NCI-H2171 treated with DMSO at 0.1 percent for 48 hours (cell line): Measurements from ENCODE around the gene UPK3A.
A peak's percentile ranks its signal among the peaks of the same experiment; 100 is the strongest.
"Not testable (repeated sequence)": the region's sequence is repeated elsewhere in the genome, so short reads cannot be mapped to it uniquely, and the experiment has no call there.

ENCODE experiments used
- DNase-seq: peaks from one replicate; lab custom pipeline; 2025; lab: John Stamatoyannopoulos, UW

UPK3A gene

DNA sequence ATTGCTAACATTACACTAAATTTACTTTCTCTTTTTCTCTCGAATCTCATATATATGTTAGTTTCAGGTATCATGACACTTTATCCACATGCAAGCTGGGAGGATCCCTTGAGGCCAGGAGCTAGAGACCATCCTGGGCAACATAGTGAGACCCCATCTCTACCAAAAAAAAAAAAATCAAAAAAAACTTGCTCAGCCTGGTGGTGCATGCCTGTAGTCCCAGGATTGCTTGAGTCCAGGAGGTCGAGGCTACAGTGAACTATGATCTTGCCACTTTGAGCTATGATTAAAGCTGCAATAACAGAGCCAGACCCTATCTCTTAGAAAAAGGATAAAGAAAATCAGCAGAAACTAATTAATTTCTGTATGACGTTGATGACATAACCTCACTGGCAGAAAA is 3.7 kb upstream of the UPK3A start:
- no peak for DNase-seq

DNA sequence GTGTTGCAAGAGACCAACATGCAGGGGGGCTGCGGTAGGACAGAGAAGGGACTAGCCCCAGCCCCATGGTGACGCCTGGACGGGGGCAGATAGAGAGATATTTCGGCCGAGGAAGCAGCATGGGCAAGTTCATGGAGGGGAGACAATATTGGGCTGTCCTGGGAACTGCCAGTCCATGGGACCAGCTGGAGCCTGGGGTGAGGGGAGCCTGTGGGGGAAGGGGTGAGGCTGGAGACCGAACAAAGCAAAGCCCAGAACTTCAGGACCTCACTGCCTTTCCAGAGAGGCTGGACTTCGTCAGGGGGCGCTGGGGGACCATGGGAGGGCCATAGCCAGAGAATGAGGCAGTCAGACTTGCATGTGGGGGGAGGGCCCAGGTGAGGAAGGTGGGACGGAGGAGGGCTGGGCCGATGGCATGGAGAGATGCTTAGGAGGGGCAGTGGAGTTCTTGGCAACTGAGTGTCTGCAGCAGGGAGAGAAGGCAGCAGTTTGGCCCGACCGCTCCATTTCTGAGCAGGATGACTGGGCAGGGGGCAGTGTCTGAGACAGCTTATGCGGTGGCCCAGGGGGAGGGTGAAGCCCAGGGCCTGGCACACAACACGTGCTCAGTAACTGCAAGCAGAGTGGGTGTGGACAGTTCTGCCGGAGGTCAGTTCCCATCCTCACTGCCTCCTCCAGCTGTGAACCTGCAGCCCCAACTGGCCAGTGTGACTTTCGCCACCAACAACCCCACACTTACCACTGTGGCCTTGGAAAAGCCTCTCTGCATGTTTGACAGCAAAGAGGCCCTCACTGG is 712 bp downstream of the UPK3A start:
- DNase-seq = no peak

DNA sequence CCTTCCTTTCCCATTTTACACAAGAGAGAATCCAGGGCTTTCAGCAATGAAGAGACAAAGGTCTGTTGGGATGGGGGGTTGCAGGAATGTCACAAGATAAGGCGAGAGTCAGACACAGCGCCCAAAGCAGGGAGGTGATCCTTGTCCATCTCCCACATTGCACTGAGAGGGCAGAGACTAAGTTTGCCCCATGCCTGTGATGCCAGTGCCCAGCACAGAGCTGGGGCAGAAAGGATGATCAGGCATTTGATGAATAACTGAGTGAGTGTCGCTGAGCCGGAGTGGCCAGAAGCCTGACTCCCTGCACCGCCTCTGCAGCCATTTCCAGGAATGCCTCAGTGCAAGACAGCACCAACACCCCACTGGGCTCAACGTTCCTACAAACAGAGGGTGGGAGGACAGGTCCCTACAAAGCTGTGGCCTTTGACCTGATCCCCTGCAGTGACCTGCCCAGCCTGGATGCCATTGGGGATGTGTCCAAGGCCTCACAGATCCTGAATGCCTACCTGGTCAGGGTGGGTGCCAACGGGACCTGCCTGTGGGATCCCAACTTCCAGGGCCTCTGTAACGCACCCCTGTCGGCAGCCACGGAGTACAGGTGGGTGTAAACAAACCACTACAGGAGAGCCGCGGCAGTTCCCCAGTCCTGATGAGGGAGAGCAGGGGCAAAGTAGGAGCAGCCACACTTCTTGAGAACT is 2.3 kb downstream of the UPK3A start:
- DNase-seq = no peak

DNA sequence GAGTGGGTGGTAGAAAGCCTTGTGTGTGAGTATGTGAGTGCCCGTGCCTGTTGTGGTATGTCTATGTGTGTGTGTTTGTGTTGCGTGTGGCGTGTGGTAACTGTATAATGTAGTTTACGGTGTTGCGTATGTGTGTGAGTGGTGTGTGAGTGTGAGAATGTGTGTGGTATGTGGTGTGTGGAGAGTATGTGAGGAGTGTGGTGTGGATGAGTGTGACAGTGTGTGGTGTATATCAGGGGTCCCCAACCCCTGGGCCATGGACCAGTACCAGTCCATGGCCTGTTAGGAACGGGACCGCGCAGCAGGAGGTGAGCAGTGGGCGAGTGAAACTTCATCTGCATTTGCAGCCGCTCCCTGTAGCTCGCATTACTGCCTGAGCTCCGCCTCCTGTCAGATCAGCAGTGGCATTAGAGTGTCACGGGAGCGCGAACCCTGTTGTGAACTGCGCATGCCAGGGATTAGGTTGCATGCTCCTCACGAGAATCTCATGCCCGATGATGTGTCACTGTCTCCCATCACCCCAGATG is 5.7 kb downstream of the UPK3A start:
- peak; percentile 94 for DNase-seq

DNA sequence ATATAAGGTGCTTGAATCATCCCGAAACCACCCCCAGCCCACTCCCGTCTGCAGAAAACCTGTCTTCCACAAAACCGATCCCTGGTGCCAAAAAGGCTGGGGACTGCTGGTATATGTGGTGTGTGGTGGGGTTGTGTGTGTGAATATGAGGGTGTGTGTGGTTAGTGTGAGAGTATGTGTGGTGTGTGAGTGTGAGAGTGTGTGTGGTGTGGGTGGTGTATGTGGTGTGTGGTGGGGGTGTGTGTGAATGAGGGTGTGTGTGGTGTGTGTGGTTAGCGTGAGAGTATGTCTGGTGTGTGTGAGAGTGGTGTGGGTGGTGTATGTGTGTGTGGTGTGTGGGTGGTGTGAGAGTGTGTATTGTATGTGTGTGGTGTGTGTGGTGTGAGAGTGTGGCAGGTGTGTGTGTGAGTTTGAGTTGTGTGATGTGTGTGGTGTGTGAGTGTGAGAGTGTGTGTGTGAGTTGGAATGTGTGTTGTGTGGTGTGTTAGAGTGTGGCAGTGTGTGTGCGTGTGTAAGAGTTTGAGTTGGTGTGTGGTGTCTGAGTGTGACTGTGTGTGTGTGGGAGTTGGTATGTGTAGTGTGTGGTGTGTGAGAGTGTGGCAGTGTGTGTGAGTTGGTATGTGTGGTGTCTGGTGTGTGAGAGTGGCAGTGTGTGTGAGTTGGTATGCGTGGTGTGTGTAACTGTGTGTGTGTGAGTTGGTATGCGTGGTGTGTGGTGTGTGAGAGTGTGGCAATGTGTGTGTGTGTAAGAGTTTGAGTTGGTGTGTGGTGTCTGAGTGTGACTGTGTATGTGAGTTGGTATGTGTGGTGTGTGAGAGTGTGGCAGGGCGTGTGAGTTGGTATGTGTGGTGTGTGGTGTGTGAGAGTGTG is 6.5 kb downstream of the UPK3A start:
- no peak for DNase-seq

DNA sequence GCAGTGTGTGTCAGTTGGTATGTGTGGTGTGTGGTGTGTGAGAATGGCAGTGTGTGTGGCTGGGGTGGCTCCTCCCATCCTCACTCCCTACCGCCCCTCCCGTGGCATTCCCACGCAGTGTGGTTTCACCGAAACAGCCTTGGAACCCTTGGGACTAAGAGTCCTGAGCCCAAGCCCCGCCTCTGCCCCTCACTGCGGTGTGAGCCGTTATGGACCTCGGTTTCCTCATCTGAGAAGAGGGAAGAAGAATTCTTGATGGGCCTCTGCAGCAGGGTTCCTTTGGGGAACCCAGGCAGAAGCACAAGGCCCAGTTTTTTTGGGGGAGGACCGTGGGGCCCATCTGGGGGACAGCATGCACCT is 7.2 kb downstream of the UPK3A start:
- no peak for DNase-seq

DNA sequence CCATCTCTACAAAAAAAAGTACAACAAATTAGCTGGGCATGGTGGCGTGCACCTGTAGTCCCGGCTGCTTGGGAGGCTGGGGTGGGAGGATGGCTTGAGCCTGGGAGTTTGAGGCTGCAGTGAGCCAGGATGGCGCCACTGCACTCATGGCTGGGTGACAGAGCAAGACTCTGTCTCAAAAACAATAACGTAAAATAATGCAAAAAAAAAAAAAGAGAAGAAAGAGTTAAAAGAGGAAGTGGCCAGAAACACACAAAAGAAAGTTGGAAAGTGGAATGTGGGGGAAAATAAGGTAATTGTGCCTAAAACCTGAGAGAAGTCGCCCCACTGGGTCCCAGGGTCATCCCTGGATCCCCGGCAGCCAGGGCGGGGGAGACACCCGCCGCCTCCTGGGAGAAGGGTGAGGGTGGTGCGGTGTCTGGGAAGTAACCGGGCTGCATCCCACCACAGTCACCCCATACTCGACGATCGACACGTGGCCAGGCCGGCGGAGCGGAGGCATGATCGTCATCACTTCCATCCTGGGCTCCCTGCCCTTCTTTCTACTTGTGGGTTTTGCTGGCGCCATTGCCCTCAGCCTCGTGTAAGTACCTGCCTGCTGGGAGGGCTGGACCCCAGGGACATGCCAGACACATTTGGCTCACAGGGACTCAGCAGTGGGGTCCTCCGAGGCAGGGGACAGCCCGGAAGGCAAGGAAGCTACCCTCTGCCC is 8.1 kb downstream of the UPK3A start:
- no peak for DNase-seq

DNA sequence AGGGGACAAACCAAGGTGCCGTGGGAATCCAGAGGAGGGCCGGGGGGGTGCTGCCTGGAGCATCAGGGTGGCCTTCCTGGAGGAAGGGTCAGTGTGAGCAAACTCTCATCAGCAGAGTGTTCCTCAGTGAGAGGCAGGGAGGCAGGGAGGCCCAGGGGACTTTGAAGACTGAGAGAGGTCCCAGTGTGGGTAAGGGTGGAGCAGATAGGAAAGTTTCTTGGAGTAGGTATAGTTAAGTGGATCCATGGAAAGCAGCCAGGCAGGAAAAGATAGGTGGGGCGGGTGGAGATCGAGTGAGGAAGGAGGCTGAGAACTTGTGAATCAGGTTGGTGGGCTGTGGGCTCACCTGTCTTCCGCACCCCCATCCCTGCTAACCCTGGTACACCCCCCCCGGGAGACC is 9.3 kb downstream of the UPK3A start:
- no peak for DNase-seq

DNA sequence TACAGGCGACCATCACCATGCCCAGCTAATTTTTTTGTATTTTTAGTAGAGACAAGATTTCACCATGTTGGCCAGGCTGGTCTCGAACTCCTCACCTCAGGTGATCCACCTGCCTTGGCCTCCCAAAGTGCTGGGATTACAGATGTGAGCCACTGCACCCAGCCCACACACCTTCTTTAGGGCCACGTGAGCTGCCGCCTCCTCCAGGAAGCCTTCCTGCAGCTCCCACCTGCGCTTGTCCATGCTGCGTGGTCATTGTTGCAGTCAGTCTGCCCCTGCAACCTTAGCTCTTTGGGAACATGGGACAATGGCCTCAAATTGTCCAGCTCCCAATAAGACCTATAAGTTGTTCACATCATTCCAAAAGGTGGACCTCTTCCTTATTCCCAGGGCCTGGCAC is 10.3 kb downstream of the UPK3A start:
- DNase-seq = not testable (repeated sequence)

DNA sequence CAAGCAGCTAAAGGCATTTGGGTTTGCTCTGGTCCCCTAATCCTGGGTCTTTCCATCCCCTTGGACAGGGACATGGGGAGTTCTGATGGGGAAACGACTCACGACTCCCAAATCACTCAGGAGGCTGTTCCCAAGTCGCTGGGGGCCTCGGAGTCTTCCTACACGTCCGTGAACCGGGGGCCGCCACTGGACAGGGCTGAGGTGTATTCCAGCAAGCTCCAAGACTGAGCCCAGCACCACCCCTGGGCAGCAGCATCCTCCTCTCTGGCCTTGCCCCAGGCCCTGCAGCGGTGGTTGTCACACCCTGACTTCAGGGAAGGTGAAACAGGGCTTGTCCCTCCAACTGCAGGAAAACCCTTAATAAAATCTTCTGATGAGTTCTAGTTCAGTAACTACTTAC is 10.7 kb downstream of the UPK3A start:
- no peak for DNase-seq

DNA sequence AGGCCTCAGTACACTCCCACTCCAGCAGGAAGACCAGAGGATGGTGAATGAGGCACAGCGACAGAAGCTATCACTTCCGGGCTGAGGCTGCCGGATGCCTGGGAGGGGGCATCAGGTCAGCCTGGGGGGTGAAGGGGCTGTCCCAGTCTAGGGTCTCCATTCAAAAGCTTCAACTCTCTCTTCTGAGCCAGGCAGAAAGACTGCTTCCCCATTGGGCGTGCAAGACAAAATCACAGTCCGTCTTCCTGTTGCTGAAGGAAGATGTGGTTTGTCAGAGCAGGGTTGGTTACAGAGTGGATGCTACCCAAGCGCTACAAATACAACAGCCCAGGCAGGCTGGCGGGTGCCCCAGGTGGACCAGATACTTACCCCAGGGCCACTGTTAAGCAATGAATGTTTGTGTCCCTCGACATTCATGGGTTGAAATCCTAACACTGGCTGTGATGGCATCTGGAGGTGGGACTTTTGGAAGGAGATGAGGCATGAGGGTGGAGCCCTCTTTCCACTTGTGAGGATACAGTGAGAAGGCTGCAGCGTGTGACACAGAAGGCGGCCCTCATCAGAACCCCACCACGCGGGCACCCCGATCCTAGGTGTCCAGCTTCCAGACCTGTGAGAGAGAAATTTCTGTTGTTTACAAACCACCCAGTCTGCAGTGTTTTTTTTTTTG is 12.0 kb downstream of the UPK3A start:
- no peak for DNase-seq

DNA sequence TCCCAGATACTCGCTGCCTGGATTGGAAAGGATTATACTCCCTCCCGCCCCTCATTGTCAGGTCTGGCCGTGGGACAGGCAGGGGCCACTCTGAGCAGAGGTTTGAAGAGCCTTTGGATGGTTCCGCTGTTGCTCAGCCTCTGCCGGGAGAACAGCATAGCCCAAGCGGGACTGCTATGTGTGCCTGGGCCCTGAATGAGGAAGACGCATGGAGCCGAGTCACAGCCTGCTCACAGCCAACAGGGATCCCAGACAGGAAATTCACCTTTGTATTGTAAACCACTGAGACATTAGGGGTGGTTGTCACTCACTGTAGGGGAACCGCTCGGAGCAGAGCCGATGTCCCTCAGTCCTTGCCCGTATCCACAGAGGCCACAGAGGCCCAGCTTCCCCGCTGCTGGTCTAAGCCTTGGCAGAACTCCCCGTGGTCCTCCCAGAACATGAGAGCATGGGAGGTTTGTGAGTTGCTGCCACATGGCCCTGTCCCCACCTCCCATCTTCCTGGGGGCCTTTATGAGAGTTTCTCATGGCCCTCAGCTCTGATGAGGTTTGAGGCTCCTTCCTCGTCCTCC is 14.3 kb downstream of the UPK3A start:
- DNase-seq = no peak

DNA sequence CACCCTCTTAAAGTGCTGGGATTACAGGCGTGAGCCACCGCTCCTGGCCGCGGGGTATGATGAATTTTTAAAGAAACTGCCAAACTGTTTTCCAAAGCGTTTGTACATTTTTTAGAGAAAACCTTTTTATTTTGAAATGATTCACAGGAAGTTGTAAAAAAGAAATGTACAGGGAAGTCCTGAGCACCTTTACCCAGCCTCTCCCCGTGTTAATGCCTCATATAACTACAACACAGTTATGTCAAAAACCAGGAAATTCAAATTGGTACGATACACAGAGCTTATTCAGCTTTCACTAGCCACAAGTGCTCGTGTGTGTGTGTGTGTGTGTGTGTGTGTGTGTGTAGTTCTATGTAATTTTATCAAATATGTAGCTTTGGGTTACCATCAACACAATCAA is 18.0 kb downstream of the UPK3A start:
- DNase-seq = no peak

DNA sequence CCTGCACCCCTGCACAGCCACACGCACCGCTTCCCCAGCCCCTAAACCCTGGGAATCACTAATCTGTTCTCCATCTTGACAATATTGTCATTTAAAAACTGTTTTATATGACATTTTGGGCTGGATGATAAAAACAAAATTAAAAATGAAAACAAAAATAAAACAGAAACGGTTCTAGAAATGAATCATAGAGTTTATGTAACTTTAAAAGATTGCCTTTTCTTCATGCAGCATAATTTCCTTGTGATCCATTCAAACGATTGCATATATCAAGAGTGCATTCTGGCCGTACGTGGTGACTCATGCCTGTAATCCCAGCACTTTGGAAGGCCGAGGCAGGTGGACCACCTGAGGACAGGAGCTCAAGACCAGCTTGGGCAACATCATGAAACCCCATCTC is 18.4 kb downstream of the UPK3A start:
- no peak for DNase-seq

DNA sequence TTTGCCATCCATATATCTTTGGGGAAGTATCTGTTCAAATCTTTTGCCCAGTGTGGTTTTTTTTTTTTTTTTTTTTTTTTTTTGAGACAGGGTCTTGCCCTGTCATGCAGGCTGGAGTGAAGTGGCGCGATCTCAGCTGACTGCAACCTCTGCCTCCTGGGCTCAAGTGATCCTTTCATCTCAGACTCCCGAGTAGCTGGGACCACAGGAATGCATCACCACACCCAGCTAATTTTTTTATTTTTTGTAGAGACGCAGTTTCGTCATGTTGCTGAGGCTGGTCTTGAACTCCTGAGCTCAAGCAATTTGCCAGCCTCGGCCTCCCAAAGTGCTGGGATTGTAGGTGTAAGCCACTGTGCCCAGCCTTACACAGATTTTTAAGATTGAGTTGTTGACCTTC is 20.2 kb downstream of the UPK3A start:
- DNase-seq = no peak

DNA sequence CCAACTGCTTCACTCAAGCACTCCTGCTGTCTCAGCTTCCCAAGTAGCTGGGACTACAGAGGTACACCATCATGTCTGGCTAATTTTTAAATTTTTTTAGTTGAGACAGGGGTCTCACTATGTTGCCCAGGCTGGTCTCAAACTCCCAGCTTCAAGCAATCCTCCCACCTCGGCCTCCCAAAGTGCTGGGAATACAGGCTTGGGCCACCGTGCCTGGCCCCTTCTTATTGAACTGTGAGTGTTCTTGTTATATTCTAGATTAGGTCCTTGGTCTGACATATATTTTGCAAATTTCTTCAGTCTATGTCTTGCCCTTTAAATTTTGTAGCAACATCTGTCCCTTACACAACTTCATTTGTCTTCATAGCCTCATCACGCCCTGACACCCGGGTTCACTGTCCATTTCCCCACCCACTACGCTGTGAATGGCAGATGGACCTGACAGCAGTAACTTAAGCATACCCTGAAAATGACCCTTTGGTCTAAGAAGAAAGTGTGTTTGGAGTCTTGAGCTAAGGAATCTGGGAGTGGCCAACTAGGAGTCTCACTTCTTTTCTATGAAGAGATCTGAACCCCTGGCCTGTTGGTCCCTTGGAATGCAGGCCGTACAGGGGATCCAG is 20.8 kb downstream of the UPK3A start:
- no peak for DNase-seq

DNA sequence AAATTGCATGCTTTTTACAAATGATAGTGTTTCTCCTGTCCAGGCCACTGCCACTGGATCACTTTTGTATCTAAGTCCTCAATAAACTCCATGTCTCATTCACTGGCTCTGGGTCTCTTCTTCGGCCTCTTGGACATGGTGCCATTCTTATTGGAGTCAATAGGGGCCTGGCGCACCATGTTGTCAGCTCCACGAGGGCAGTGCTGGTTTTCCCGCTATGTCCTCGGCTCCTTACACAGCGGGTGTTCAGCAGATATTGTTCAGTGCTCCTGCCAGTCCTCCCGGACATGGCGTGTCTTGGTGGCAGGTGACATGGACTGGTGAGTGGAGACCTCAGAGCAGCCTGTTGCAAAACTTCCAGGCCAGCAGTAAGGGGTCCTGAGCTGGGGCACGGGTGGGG is 21.4 kb downstream of the UPK3A start:
- DNase-seq = no peak

DNA sequence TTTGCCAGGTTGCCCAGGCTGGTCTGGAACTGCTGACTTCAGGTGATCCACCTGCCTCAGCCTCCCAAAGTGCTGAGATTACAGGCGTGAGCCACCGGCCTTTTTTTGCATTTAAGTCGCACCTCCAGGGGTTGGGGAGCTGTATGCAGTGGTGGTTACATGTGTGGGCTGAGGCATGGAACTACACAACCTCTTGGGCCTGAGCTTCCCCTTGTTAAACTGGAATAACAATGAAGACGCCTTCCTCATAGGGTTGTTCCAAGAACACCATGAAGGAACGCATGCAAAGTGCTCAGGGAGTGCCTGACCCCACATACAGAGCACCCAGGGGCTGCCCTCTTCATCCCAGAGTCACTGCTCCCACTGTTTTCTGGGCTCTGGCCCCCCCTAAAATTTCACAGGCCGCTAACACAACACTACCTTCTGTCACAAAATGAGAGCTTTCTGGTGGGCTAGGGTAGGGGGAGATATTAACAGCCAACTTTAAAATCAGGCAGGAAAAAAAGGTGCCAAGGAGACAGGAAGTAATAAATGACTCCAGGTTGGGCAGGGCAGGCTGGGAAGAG is 23.7 kb downstream of the UPK3A start:
- no peak for DNase-seq

DNA sequence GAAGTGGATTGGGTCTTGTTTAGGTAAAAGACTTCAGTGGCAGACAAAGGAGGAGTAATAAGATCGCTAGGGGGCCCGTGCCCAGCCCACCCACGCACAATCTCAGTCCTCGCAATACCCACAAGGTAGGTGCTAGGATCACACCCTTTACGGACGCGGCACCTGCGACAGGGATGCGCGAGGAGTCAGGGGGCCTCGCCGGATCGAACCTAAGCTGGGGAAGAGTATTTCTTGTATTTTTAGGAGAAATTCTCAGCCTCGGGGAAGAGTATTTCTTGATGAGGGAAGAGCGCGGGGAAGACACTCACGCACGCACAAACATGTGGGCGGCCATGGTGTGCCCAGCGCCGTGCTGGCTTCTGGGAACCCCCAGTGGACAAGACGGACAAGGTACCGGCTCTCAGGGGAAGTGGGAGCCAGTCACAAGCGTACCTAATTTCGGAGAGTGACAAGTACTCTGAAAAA is 24.2 kb downstream of the UPK3A start:
- DNase-seq = no peak
